HG03469 (cell line): ENCODE data around the gene TRIM28.
A peak's percentile ranks its signal among the peaks of the same experiment; 100 is the strongest.
"Not testable (repeated sequence)": the region's sequence is repeated elsewhere in the genome, so short reads cannot be mapped to it uniquely, and the experiment has no call there.

Experiments
- ATAC-seq: cut with Tn5 transposase; IDR thresholded peaks from one replicate; pipeline ENCODE4 v1.9.1; 2021; ENCODE audit warnings: mild to moderate bottlenecking, moderate library complexity, moderate number of reproducible peaks; ENCODE audit not compliant: unreplicated experiment

Gene TRIM28

DNA sequence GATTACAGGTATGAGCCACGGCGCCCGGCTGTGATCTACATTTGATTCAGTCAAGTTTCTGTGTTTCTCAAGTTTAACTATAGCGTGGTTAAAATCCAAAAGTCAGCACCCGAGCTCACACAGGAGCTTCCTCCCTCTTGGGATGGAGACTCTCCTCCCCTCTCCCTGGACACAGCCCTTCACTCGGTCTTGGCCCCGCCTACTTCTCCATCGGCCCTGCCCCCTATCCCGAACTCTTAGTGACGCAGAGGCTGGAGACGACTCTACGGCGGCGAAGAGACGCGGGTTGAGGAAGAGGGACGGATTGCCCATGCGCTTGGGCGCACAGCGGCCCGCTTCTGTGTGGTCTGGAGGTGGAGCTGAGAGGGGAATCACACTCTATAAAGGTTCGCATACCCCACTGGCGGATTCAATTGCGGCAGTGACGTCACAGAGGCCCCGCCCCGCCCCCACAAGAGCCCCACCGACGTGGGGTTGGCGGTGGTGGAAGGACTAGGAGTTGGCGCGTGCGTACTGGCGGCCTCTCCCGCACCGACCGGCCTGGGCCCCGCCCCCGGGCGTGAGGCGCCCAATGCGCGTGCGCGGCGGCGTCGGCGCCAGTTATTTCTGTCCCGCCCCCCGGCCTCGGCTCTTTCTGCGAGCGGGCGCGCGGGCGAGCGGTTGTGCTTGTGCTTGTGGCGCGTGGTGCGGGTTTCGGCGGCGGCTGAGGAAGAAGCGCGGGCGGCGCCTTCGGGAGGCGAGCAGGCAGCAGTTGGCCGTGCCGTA lies at the start of gene TRIM28:
TRIM28 (plus strand) TSS at position 239 of the 765 bp plus-strand sequence. CDS start 694 bp downstream, outside the sequence.
- ATAC-seq = peak; percentile 61

- ATAC-seq = no peak
Observed at GRCh38 chr19:58497634-58498170, 46.2 kb upstream of the TRIM28 start.

GRCh38 chr19:58498316-58499020 lies 45.4 kb upstream of the TRIM28 start:
- no peak for ATAC-seq

DNA sequence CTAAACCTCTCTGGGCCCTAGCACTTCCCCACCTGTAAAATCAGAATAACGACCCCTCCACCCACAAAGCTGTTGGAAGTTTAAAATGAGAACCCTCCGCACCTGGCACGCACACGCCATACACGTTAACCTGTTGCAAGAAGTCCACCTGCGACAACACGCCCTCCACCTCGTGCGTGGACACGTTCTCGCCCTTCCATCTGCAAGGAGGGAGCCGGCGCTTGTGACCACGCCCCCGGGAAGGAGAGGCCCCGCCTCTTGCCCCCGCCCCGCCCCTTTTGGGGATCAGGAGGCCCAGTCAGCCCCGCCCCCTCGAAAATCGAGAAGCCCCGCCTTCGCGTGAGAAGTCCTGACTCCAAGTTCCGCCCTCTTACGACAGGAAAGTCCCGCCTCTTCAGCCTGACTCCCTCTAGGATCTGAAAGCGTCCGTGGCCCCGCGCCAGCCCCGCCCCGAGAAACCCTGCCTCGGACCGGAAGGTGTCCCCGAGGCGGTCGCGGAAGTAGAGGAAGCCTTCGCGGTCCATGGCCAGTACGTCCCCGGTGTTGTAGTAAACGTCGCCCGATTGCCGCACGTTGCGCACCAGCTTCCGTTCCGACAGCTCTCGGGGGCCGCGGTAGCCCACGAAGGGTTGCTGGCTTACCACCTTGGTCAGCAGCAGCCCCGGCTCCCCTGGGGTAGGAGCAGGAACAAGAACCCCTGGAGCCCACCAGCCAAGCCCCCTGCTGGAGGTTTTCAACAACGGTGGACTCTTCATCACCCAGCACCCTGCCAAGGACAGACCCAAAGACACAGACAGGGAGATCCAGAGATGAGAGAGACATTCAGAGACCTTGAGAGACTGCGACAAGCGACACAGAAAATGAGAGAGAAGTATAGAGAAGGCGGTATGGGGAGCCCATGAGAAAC lies 44.6 kb upstream of the TRIM28 start:
- peak; percentile 66 for ATAC-seq

DNA sequence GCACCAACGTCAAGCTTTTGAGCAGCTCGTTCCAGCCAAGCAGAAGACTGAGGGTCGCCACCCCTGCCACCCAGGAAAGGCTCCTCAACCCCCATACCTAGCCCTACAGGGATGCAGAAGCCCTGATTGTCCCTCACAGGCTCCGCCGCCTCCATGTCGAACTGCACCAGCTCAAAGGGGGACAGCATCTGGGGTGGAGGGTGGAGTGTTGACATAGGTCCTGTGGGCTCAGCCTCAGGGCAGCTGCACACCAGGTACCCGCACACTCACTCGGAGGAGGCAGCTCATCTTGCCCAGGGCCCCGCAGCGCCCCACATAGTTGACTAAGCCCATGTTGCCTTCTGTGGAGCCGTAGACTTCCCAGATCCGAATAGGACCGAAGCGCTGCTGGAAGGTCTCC lies 43.6 kb upstream of the TRIM28 start:
- no peak for ATAC-seq

DNA sequence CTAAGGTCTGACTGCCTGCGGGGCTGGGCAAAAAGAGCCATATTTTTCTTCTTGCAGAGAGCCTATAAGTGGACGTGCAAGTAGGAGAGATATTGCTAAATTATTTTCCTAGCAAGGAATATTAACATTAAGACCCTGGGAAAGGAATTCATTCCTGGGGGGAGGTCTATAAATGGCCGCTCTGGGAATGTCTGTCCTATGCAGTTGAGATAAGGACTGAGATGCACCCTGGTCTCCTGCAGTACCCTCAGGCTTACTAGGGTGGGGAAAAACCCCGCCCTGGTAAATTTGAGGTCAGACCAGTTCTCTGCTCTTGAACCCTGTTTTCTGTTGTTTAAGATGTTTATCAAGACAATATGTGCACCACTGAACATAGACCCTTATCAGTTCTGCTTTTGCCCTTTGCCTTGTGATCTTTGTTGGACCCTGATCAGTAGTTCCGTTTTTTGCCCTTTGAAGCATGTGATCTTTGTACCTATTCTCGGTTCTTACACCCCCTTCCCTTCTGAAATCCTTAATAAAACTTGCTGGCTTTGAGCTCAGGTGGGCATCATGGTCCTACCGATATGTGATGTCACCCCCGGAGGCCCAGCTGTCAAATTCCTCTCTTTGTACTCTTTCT lies 36.2 kb upstream of the TRIM28 start:
- ATAC-seq = not testable (repeated sequence)

DNA sequence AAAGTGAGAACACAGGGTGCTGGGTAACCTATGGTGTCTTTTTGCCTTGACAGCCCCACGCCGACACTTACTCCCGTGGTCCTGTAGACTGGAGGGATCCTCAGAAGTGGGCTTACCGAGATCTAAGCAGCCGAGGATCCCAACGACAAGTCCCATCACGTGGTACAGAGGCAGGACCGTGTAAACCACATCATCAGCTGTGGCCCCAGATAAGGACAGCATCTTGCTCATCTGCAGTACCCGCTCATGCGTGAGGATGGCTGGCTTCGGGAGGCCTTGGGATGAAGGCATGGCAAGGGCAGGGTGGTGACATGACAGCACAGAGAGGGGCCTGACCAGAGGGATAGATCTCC lies 34.2 kb upstream of the TRIM28 start:
- no peak for ATAC-seq

DNA sequence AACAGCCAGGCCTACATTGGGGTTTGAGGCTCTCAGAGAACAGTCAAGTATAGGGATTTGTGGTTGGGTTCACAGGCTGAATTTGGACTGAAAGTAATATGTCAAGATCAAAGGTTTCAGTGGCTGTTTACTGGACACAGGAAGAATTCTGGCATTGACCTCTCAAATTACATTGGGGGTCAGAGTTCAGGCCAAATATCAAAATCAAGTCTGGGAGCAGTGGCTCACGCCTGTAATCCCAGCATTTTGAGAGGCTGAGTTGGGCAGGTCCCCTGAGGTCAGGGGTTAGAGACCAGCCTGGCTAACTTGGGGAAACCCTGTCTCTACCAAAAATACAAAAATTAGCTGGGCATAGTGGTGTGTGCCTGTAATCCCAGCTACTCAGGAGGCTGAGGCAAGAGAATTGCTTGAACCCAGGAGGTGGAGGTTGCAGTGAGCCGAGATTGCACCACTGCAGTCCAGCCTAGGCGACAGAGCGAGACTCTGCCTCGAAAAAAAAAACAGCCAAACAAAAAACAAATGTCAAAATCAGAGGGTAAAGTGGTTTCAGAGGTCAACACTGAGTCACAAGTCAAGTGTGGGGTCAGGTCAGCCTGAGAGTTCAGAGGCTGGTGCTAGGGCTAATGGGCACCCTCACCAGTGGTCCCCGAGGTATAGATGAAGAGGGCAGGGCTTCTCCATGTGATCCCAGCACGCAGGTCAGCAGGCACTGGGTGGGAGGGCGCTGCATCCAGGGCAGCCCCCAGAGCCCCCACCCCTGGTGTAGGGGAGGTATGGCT lies 33.6 kb upstream of the TRIM28 start:
- no peak for ATAC-seq

DNA sequence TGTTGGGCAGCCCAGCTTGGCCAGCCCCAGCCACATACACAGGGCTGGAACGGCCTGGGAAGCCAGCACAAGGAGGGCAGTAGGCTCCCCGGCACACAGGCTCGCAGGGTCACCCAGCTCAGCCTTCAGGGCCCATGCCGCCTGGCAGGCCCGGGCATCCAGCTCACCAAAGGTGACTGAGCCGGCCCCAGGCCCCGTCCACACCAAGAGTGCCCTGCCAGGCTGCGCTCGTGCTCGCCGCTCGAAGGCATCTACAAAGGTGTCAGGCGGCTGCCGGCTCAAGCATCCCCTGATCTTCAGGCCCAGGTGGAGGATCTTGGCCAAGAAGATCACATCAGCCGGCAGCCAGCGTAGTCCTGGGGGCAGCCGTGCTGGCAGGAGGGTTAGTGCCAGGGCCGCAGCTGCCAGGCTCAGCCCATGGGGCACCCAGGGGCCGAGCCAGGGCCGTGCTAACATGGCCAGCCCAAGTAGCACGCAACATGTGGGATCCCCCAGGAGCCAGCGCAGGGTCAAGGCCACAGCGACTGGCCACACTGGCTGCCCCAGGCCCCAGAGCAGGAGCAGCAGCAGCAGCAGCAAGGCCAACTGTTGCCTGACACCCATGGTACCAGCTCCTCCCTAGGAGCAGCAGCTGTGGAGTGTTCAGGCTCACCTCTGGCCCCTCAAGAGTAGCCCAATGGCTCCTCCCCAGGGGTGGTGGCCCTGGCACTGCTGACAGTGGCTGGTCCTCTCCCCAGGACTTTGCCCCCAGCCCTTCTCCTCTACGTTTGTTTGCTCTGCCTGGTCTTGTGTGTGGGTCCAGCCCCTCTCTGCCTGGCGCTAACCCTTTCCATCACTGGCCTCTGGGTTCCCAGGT lies 32.3 kb upstream of the TRIM28 start, which contains the start of gene SLC27A5:
SLC27A5 (minus strand) TSS at position 640 of the 856 bp plus-strand sequence; CDS start at position 603, 37 bp downstream.
- no peak for ATAC-seq

DNA sequence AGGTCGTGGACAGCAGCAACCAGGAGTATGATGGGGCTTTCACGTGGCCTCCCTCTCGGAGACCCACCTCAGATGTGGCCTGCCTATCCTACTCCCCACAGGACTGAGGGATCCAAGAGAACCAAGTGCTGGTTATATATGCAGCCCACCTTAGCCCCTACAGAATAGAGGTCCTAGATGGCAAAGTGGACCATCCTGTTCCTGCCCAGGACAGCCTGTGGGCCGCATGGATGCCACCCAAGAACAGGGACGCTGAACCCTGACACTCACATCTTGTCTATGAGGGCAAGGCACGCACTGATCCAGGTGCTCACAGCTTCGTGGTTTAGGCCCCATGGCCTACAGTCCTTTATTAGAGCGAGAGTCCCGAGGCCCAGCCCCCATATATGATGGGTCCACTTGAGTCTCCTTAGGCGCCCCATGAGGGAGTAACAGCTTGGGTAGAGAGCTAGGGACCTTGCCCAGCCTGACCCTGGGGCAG lies 30.6 kb upstream of the TRIM28 start:
- no peak for ATAC-seq

DNA sequence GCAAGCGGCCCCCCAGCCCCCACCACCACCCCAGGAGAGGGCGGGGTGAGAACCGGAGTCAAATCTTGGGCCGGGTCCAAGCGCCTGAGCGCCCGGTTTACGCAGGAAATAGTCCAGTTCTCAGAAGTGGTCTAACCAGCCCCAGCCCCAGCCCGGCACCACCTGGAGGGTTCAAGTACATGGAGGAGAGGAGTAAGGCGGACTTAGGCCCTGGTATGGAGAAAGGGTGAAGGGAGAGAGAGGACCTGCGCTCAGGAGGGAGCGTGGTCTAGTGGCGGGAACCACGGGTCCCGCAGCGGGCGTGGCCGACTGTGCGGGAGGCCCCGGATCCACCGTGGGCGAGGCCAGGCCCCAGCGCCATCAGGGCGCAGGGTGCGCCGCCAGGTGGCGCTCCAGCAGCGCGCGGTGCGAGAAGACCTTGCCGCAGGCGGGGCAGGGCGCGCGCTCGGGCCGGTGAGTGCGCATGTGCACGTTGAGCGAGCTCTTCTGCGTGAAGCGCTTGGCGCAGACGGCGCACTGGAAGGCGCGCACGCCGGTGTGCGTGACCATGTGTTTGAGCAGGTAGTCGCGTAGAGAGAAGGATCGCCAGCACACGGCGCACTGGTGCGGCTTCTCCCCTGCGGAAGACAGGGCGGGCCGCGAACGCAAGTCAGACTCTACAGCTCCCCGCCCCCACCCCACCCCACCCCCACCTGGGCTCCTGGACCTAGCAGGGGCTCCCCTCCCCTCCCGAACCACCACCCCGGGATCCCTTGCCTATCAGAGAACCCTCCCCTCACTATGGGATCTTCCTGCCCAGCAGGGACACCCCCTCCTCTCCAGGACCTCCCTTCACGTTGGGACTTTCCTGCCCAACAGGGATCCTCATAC lies 29.9 kb upstream of the TRIM28 start:
- peak; percentile 60 for ATAC-seq

DNA sequence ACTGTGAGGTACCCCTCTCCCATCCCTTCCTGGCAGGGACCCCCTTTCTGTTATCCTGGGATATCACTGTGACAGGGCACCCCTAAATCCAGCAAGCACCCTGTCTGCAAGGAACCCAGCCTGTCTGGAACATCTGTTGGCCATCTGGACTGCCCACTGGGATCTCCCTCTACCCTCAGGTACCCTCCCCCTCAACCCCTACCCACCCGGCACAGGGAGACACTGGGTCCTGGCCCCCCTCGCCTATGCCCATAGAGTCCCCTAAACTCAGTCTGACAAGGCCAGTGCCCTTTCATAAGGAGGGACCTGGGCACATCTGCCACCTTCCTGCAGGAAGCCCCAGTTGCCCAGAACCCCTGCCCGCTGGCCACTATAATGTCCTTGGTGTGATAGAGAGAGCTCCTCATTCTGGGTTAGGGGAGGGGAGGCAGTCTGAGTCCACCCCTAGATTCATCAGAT lies 29.3 kb upstream of the TRIM28 start:
- ATAC-seq = no peak

DNA sequence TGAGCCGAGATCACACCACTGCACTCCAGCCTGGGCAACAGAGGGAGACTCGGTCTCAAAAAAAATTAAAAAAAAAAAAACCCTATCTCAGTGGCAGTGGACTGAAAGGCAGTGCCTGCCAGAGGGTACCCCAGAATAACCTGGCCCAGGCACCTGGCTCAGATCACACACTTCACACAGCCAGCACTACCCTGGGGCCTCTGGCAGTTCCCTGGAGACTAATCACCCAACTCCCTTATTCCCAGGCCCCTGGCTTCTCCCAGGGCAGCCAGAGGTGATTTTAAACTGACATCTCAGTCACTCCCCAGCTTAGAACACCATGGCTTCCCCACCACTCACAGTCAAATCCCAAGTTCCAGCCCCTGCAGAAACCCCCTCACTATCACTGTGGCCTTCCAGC lies 28.6 kb upstream of the TRIM28 start:
- ATAC-seq = no peak

DNA sequence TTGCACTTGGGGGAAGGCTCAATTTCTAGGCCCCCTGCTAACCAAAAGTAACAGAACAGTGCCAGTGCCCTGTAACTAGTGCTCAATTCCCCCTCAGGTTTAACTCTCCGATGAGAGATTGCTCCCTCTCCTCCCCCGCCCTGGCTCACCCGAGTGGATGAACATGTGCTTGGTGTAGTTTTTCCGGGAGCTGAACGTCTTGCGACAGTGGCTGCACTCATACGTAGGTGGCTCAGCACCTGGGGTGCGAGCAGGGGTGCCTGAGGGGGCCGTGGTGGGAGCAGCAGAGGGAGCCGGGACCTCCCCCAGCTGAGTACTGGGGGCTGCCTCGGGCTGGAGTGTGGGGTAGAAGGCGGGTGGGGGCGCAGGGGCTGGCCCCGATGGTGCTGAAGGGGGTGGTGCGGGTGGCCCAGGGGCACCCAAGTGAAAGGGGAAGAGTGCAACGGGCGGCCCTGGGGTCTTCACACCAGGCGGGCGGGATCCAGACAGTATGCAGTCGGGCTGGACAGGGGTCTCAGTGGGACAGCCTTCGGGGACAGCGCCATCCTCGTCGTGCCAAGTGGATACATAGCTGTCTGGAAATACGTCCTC lies 27.5 kb upstream of the TRIM28 start:
- ATAC-seq = no peak

DNA sequence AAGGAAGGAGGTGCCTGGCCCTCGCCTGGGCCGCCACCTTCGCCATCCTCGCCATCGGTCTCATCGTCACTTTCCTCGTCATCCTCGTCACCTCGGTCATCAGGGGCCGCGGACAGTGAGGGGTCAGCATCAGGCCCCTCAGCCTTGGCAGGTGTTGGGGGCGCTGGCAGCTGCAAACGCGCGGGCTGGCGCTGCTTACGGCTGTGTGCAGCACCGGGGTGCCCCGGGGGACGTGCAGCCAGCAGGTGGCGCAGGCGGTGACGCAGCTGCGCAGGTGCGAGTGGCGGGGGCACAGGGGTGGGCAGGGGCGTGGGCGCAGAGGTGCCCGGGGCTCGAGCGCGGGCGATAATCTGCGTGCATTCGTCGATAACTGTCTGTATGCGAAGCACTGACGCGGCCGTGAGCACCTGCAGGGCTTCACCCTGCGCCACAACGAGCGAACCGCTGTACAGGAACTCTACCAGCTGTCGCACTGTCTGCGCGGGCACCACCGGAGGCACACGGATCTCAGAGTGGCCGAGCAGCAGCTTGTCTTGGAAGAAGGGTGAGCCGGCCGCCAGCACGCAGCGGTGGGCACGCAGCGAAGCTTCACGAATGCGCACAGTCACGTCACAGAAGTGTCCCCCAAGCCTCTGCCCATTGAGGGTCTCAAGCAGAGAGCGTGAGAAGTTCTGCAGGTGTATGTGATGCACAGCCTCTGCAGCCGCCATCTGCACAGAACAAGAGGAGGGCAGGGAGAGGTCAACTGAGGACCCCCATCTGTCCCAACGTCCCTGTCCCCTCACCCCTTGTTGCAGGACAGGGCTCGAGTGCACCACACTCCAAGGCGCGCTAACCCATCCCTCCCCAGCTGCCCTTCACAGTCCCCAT lies 26.7 kb upstream of the TRIM28 start:
- ATAC-seq = no peak
